HEK293 (cell line): Measurements from ENCODE around the gene RIMKLA.

ENCODE experiments used
- EGR2 ChIP-seq: fragments of 450-650 bp; formaldehyde crosslinking; IDR thresholded peaks from 2 replicates; pipeline ENCODE4 v1.5.1; 2016; ENCODE audit warnings: low read depth, missing biosample characterization, missing genetic modification characterization
- GLIS1 ChIP-seq: fragments of 450-650 bp; formaldehyde crosslinking; IDR thresholded peaks from 2 replicates; pipeline ENCODE4 v1.5.1; 2016; ENCODE audit warnings: missing biosample characterization, missing genetic modification characterization
- HOXD13 ChIP-seq: sonication (generic); formaldehyde crosslinking; IDR thresholded peaks from 2 replicates; pipeline ENCODE4 v1.8.0; 2022; ENCODE audit warnings: missing genetic modification reagents, borderline replicate concordance
- KLF10 ChIP-seq: fragments of 450-650 bp; IDR thresholded peaks from 2 replicates; pipeline ENCODE4 v1.5.1; 2018; ENCODE audit warnings: missing biosample characterization, mild to moderate bottlenecking, missing genetic modification characterization
- KLF7 ChIP-seq: fragments of 450-650 bp; formaldehyde crosslinking; IDR thresholded peaks from 2 replicates; pipeline ENCODE4 v1.5.1; 2016; ENCODE audit warnings: missing biosample characterization, missing genetic modification characterization, borderline replicate concordance
- PRDM1 ChIP-seq: fragments of 450-650 bp; formaldehyde crosslinking; IDR thresholded peaks from 2 replicates; pipeline ENCODE4; 2016; ENCODE audit warnings: missing biosample characterization, missing genetic modification characterization
- SALL2 ChIP-seq: fragments of 450-650 bp; formaldehyde crosslinking; IDR thresholded peaks from 2 replicates; pipeline ENCODE4 v1.5.0; 2017; ENCODE audit warnings: missing biosample characterization, mild to moderate bottlenecking, missing genetic modification characterization, borderline replicate concordance
- SETDB1 ChIP-seq: IDR thresholded peaks from one replicate; pipeline ENCODE4 v1.6.1; 2017; ENCODE audit warnings: mild to moderate bottlenecking, low read length, moderate library complexity, mixed read lengths; ENCODE audit not compliant: insufficient read length
- ZBTB7A ChIP-seq: fragments of 450-650 bp; formaldehyde crosslinking; IDR thresholded peaks from 2 replicates; pipeline ENCODE4 v1.5.1; 2016; ENCODE audit warnings: low read depth, missing biosample characterization, missing genetic modification characterization
- ZNF112 ChIP-seq: fragments of 450-650 bp; formaldehyde crosslinking; IDR thresholded peaks from 2 replicates; pipeline ENCODE4 v1.5.0; 2017; ENCODE audit warnings: missing biosample characterization, missing genetic modification characterization
- ZNF16 ChIP-seq: fragments of 450-650 bp; formaldehyde crosslinking; IDR thresholded peaks from 2 replicates; pipeline ENCODE4 v1.5.1; 2016; ENCODE audit warnings: low read depth, missing biosample characterization, missing genetic modification characterization
- ZNF202 ChIP-seq: fragments of 450-650 bp; formaldehyde crosslinking; IDR thresholded peaks from 2 replicates; pipeline ENCODE4 v1.5.1; 2016; ENCODE audit warnings: missing biosample characterization, missing genetic modification characterization, borderline replicate concordance
- ZNF223 ChIP-seq: fragments of 450-650 bp; formaldehyde crosslinking; IDR thresholded peaks from 2 replicates; pipeline ENCODE4 v1.5.1; 2016; ENCODE audit warnings: missing biosample characterization, missing genetic modification characterization
- ZNF23 ChIP-seq: fragments of 450-650 bp; formaldehyde crosslinking; IDR thresholded peaks from 2 replicates; pipeline ENCODE4 v1.5.1; 2016; ENCODE audit warnings: missing biosample characterization, missing genetic modification characterization, borderline replicate concordance
- ZNF239 ChIP-seq: fragments of 450-650 bp; formaldehyde crosslinking; IDR thresholded peaks from 2 replicates; pipeline ENCODE4 v1.5.1; 2016; ENCODE audit warnings: missing biosample characterization, missing genetic modification characterization
- ZNF302 ChIP-seq: fragments of 450-650 bp; formaldehyde crosslinking; IDR thresholded peaks from 2 replicates; pipeline ENCODE4 v1.5.1; 2016; ENCODE audit warnings: missing biosample characterization, missing genetic modification characterization, low read depth
- ZNF335 ChIP-seq: fragments of 450-650 bp; formaldehyde crosslinking; conservative IDR thresholded peaks from 2 replicates; pipeline ENCODE4 v1.5.1; 2016; ENCODE audit warnings: missing biosample characterization, missing genetic modification characterization
- ZNF37A ChIP-seq: fragments of 450-650 bp; IDR thresholded peaks from 2 replicates; pipeline ENCODE4 v1.5.1; 2018; ENCODE audit warnings: missing biosample characterization, missing genetic modification characterization
- ZNF404 ChIP-seq: fragments of 450-650 bp; formaldehyde crosslinking; IDR thresholded peaks from 2 replicates; pipeline ENCODE4 v1.5.1; 2017; ENCODE audit warnings: missing biosample characterization, missing genetic modification characterization
- ZNF530 ChIP-seq: fragments of 450-650 bp; formaldehyde crosslinking; IDR thresholded peaks from 2 replicates; pipeline ENCODE4 v1.5.1; 2016; ENCODE audit warnings: low read depth, missing biosample characterization, missing genetic modification characterization
- ZNF544 ChIP-seq: fragments of 450-650 bp; formaldehyde crosslinking; IDR thresholded peaks from 2 replicates; pipeline ENCODE4 v1.5.0; 2017; ENCODE audit warnings: missing biosample characterization, missing genetic modification characterization
- ZNF792 ChIP-seq: fragments of 450-650 bp; formaldehyde crosslinking; IDR thresholded peaks from 2 replicates; pipeline ENCODE4 v1.5.1; 2016; ENCODE audit warnings: missing biosample characterization, missing genetic modification characterization
- ZNF843 ChIP-seq: fragments of 450-650 bp; formaldehyde crosslinking; IDR thresholded peaks from 2 replicates; pipeline ENCODE4 v1.5.1; 2016; ENCODE audit warnings: missing biosample characterization, missing genetic modification characterization
- TF ChIP-seq, protein P1 (sequence below): fragments of 450-650 bp; formaldehyde crosslinking; IDR thresholded peaks from 2 replicates; pipeline ENCODE4 v1.5.0; 2017; ENCODE audit warnings: missing biosample characterization, missing genetic modification characterization, borderline replicate concordance
- TF ChIP-seq, protein P2 (sequence below): fragments of 450-650 bp; formaldehyde crosslinking; IDR thresholded peaks from 2 replicates; pipeline ENCODE4 v1.5.1; 2016; ENCODE audit warnings: missing biosample characterization, missing genetic modification characterization
- TF ChIP-seq, protein P3 (sequence below): fragments of 450-650 bp; formaldehyde crosslinking; IDR thresholded peaks from 2 replicates; pipeline ENCODE4 v1.5.1; 2017; ENCODE audit warnings: missing biosample characterization, missing genetic modification characterization
- TF ChIP-seq, protein P4 (sequence below): fragments of 450-650 bp; formaldehyde crosslinking; optimal IDR thresholded peaks from 2 replicates; pipeline ENCODE3; 2016; ENCODE audit warnings: missing biosample characterization, mild to moderate bottlenecking, missing genetic modification characterization
- TF ChIP-seq, protein P5 (sequence below): fragments of 450-650 bp; formaldehyde crosslinking; IDR thresholded peaks from 2 replicates; pipeline ENCODE4 v1.5.1; 2016; ENCODE audit warnings: missing biosample characterization, missing genetic modification characterization
- TF ChIP-seq, protein P6 (sequence below): fragments of 450-650 bp; formaldehyde crosslinking; IDR thresholded peaks from 2 replicates; pipeline ENCODE4 v1.5.1; 2016; ENCODE audit warnings: missing biosample characterization, missing genetic modification characterization
- TF ChIP-seq, protein P7 (sequence below): fragments of 450-650 bp; formaldehyde crosslinking; IDR thresholded peaks from 2 replicates; pipeline ENCODE4 v1.5.1; 2016; ENCODE audit warnings: missing biosample characterization, missing genetic modification characterization

Gene RIMKLA

DNA sequence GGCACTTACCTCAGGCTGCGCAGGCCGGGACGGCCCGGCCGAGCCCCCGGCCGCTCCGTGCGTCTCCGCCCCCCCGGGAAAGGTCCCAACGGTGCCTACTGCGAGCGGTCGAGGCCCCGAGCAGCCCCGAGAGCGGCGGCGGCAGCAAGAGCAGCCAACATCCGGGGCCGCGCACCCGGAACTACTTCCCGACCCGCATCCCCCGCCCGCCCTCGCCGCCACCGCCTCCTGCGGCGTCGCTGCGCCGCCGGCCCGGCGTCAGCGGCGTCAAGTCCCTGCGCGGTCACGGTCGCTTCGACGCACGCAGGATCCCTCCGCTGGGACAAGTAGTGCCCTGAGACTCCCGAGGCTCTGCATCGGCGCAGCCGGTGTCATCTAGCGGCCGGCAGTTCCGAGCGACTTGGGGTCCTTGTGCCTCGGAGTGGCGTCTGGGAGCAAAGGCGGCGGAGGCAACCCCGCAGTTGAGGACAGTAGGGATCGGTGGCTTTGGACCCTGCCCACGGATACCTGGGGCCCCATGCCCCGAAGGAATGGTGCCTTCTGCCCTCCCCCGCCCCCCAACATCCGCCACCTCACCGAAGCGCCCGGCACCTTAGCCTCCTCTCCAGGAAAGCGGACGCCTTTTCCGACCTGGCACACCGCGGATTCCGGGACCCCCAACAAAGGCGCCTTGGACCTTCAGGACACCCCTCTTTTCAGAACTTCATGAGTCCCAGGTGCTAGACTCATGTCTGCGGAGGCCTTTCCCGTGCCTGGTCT is 45.4 kb upstream of the RIMKLA start, which contains the start of gene FOXJ3 (continued):
- TF ChIP-seq, protein P1, sequence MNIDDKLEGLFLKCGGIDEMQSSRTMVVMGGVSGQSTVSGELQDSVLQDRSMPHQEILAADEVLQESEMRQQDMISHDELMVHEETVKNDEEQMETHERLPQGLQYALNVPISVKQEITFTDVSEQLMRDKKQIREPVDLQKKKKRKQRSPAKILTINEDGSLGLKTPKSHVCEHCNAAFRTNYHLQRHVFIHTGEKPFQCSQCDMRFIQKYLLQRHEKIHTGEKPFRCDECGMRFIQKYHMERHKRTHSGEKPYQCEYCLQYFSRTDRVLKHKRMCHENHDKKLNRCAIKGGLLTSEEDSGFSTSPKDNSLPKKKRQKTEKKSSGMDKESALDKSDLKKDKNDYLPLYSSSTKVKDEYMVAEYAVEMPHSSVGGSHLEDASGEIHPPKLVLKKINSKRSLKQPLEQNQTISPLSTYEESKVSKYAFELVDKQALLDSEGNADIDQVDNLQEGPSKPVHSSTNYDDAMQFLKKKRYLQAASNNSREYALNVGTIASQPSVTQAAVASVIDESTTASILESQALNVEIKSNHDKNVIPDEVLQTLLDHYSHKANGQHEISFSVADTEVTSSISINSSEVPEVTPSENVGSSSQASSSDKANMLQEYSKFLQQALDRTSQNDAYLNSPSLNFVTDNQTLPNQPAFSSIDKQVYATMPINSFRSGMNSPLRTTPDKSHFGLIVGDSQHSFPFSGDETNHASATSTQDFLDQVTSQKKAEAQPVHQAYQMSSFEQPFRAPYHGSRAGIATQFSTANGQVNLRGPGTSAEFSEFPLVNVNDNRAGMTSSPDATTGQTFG (tag by site-specific recombination), result peak; percentile 95; the same call in 1 of the 2 replicates
- TF ChIP-seq ZNF530 (tag by site-specific recombination) (no peak), GLIS1 (tag by site-specific recombination) (peak; percentile 83), PRDM1 (tag by site-specific recombination) (no peak; the same call in 1 of the 2 replicates), ZNF112 (tag by site-specific recombination) (no peak), ZNF202 (tag by site-specific recombination) (no peak), KLF7 (no peak), ZNF23 (peak; percentile 31; the same call in 1 of the 2 replicates), ZNF239 (peak; percentile 70; the same call in 1 of the 2 replicates), ZNF544 (no peak), ZNF843 (tag by site-specific recombination) (peak; percentile 86), ZNF792 (tag by site-specific recombination) (peak; percentile 77; the same call in 1 of the 2 replicates), ZNF335 (peak; percentile 97), KLF10 (tag by site-specific recombination) (peak; percentile 63; the same call in 1 of the 2 replicates), ZNF302 (no peak), ZBTB7A (tag by site-specific recombination) (peak; percentile 92), ZNF223 (peak; percentile 40; the same call in 1 of the 2 replicates), ZNF404 (tag by site-specific recombination) (no peak), ZNF37A (tag by site-specific recombination) (no peak), EGR2 (peak; percentile 78), SALL2 (tag by site-specific recombination) (peak; percentile 98), HOXD13 (peak; percentile 26; the same call in 1 of the 2 replicates), ZNF16 (tag by site-specific recombination) (no peak), SETDB1 (no peak)
- TF ChIP-seq, protein P2, sequence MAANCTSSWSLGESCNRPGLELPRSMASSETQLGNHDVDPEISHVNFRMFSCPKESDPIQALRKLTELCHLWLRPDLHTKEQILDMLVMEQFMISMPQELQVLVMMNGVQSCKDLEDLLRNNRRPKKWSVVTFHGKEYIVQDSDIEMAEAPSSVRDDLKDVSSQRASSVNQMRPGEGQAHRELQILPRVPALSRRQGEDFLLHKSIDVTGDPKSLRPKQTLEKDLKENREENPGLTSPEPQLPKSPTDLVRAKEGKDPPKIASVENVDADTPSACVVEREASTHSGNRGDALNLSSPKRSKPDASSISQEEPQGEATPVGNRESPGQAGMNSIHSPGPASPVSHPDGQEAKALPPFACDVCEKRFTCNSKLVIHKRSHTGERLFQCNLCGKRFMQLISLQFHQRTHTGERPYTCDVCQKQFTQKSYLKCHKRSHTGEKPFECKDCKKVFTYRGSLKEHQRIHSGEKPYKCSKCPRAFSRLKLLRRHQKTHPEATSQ (tag by site-specific recombination), result peak; percentile 98
- TF ChIP-seq, protein P3, sequence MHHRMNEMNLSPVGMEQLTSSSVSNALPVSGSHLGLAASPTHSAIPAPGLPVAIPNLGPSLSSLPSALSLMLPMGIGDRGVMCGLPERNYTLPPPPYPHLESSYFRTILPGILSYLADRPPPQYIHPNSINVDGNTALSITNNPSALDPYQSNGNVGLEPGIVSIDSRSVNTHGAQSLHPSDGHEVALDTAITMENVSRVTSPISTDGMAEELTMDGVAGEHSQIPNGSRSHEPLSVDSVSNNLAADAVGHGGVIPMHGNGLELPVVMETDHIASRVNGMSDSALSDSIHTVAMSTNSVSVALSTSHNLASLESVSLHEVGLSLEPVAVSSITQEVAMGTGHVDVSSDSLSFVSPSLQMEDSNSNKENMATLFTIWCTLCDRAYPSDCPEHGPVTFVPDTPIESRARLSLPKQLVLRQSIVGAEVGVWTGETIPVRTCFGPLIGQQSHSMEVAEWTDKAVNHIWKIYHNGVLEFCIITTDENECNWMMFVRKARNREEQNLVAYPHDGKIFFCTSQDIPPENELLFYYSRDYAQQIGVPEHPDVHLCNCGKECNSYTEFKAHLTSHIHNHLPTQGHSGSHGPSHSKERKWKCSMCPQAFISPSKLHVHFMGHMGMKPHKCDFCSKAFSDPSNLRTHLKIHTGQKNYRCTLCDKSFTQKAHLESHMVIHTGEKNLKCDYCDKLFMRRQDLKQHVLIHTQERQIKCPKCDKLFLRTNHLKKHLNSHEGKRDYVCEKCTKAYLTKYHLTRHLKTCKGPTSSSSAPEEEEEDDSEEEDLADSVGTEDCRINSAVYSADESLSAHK (tag by site-specific recombination), result peak; percentile 79
- TF ChIP-seq, protein P4, sequence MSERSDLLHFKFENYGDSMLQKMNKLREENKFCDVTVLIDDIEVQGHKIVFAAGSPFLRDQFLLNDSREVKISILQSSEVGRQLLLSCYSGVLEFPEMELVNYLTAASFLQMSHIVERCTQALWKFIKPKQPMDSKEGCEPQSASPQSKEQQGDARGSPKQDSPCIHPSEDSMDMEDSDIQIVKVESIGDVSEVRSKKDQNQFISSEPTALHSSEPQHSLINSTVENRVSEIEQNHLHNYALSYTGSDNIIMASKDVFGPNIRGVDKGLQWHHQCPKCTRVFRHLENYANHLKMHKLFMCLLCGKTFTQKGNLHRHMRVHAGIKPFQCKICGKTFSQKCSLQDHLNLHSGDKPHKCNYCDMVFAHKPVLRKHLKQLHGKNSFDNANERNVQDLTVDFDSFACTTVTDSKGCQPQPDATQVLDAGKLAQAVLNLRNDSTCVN, result peak; percentile 96
- TF ChIP-seq, protein P5, sequence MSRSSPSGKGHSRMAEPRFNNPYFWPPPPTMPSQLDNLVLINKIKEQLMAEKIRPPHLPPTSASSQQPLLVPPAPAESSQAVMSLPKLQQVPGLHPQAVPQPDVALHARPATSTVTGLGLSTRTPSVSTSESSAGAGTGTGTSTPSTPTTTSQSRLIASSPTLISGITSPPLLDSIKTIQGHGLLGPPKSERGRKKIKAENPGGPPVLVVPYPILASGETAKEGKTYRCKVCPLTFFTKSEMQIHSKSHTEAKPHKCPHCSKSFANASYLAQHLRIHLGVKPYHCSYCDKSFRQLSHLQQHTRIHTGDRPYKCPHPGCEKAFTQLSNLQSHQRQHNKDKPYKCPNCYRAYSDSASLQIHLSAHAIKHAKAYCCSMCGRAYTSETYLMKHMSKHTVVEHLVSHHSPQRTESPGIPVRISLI, result no peak
- TF ChIP-seq, protein P6, sequence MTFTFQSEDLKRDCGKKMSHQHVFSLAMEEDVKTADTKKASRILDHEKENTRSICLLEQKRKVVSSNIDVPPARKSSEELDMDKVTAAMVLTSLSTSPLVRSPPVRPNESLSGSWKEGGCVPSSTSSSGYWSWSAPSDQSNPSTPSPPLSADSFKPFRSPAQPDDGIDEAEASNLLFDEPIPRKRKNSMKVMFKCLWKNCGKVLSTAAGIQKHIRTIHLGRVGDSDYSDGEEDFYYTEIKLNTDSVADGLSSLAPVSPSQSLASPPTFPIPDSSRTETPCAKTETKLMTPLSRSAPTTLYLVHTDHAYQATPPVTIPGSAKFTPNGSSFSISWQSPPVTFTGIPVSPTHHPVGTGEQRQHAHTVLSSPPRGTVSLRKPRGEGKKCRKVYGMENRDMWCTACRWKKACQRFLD (tag by site-specific recombination), result peak; percentile 87
- TF ChIP-seq, protein P7, sequence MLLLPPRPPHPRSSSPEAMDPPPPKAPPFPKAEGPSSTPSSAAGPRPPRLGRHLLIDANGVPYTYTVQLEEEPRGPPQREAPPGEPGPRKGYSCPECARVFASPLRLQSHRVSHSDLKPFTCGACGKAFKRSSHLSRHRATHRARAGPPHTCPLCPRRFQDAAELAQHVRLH (tag by site-specific recombination), result peak; percentile 86
